Left lung (tissue), 10 donors: Measurements from ENCODE around the gene DYNLRB1. TPM values are rescaled to one million over a fixed set of nuclear protein-coding genes. Genes with fewer than 3 reads are reported as not detected.
A peak's percentile ranks its signal among the peaks of the same experiment; 100 is the strongest.

Experiments used
- ATAC-seq: fragments of 200-7000 bp; cut with Tn5 transposase; one replicate; pipeline ENCODE4 v1.9.1; 2020; ENCODE audit warnings: moderate library complexity
- DNase-seq, 4 donors: peaks; one replicate each; pipeline ENCODE4 v3.0.0-alpha.2; 2013 to 2020
- H3K27ac ChIP-seq, 2 donors: fragments of 200-600 bp; sonication (generic) in 1 of 2; one replicate each; pipeline versions ENCODE4 v1.5.0 to v1.8.0; 2020 to 2021
- H3K27me3 ChIP-seq, 2 donors: fragments of 200-600 bp; sonication (generic) in 1 of 2; one replicate each; pipeline versions ENCODE4 v1.5.0 to v1.8.0; 2020 to 2021
- H3K36me3 ChIP-seq, 2 donors: fragments of 200-600 bp; sonication (generic) in 1 of 2; one replicate each; pipeline versions ENCODE4 v1.5.0 to v1.8.0; 2020 to 2021
- H3K4me1 ChIP-seq, 2 donors: fragments of 200-600 bp; one replicate each; pipeline ENCODE4 v1.8.0; 2021
- H3K4me3 ChIP-seq, 2 donors: fragments of 200-600 bp; sonication (generic) in 1 of 2; one replicate each; pipeline versions ENCODE4 v1.5.0 to v1.8.0; 2020 to 2021; ENCODE audit warnings: mild to moderate bottlenecking in 1 of 2
- H3K9me3 ChIP-seq, 2 donors: fragments of 200-600 bp; sonication (generic) in 1 of 2; one replicate each; pipeline versions ENCODE4 v1.5.0 to v1.8.0; 2020 to 2021
- CTCF ChIP-seq, 2 donors: fragments of 200-600 bp; sonication (generic) in 1 of 2; IDR thresholded peaks; one replicate each; pipeline versions ENCODE4 v1.5.0 to v1.8.0; 2021; ENCODE audit warnings: antibody characterized with exemption in 2 of 2
- intact Hi-C, 2 donors: fragments of 100-400 bp; cut with DNase I; formaldehyde crosslinking; loops; one replicate each; pipeline versions ENCODE4 v1.11.2 to v1.14.2; 2022
- polyA plus RNA-seq, 6 donors: library from polyadenylated mRNA; unstranded; fragments of 120-200 nt; gene quantifications; one replicate each; pipeline ENCODE4 v1.2.1, GENCODE V29; 2013; ENCODE audit not compliant: insufficient read length in 6 of 6
- total RNA-seq, 2 donors: library from RNA; stranded (reverse); fragmentation: NEBNext Ultra II Directional; extraction: Animal tissue kit (Norgen Biotek cat#: 25700); gene quantifications; one replicate each; pipeline ENCODE4 v1.2.1, GENCODE V29; 2021
- donor health status: DM: no; HTN: yes; CAD: no.
- donor health status: DM: no; HTN: no; CAD: no.

The DYNLRB1 gene
- total and polyA plus RNA-seq, 8 donors: 110 to 159 (median 141) TPM

GRCh38 chr20:34561661-34562060, 45.4 kb downstream of the DYNLRB1 start:
- no peak for DNase-seq
- no peaks in the 10 kb centered on the region for H3K9me3 ChIP-seq
- intact Hi-C loops: no loop called here
- peaks cover 0 to 19% of the 10 kb centered on the region in 2 donors for H3K4me1 ChIP-seq
- ATAC-seq: no peak
- H3K4me3 ChIP-seq: no peak overlapping the region
- H3K36me3 ChIP-seq: peaks cover 0 to 1% of the 10 kb centered on the region in 2 donors
- H3K27me3 ChIP-seq: no peaks in the 10 kb centered on the region
- TF ChIP-seq CTCF (IDR thresholded peaks at IDR 0.05): no peak
- H3K27ac ChIP-seq: no peak overlapping the region

GRCh38 chr20:34562641-34563040, 46.4 kb downstream of the DYNLRB1 start:
- Histone ChIP-seq H3K36me3 (peaks cover 0 to 9% of the 10 kb centered on the region in 2 donors), H3K4me3 (no peak overlapping the region), H3K4me1 (peaks cover 0 to 21% of the 10 kb centered on the region in 2 donors), H3K27me3 (no peaks in the 10 kb centered on the region), H3K27ac (no peak overlapping the region), H3K9me3 (no peaks in the 10 kb centered on the region)
- DNase-seq: no peak
- ATAC-seq: no peak
- intact Hi-C loops: no loop called here
- peak in 1 of 2 donors; percentile 22 for TF ChIP-seq CTCF (IDR thresholded peaks at IDR 0.05)

GRCh38 chr20:34564833-34565232, 48.6 kb downstream of the DYNLRB1 start:
- TF ChIP-seq CTCF (IDR thresholded peaks at IDR 0.05): no peak
- Histone ChIP-seq H3K4me1 (peaks cover 0 to 13% of the 10 kb centered on the region in 2 donors), H3K9me3 (no peaks in the 10 kb centered on the region), H3K36me3 (peaks cover 0 to 9% of the 10 kb centered on the region in 2 donors), H3K27me3 (no peaks in the 10 kb centered on the region), H3K4me3 (no peak overlapping the region), H3K27ac (no peak overlapping the region)
- no peak for ATAC-seq
- DNase-seq: no peak
- intact Hi-C loops: no loop called here

GRCh38 chr20:34566978-34567891, 51.0 kb downstream of the DYNLRB1 start:
- H3K9me3 ChIP-seq: no peaks in the 10 kb centered on the region
- ATAC-seq (peak; percentile 95), DNase-seq (peak in 1 of 4 donors; percentile 68)
- no peak overlapping the region for H3K4me3 ChIP-seq
- H3K4me1 ChIP-seq: peaks cover 0 to 25% of the 10 kb centered on the region in 2 donors
- no peaks in the 10 kb centered on the region for H3K27me3 ChIP-seq
- H3K27ac ChIP-seq: no peak overlapping the region
- peaks cover 0 to 18% of the 10 kb centered on the region in 2 donors for H3K36me3 ChIP-seq
- intact Hi-C loops: no loop called here
- no peak for TF ChIP-seq CTCF (IDR thresholded peaks at IDR 0.05)
